OCI-LY1 (cell line): Measurements from ENCODE around the gene KIFAP3.
"Not testable (repeated sequence)": the region's sequence is repeated elsewhere in the genome, so short reads cannot be mapped to it uniquely, and the experiment has no call there.

Experiments
- H2AFZ ChIP-seq: fragments of 200-600 bp; sonication (generic), shearing (Covaris generic); 2 replicates; pipeline ENCODE4 v1.6.0; 2014; ENCODE audit warnings: antibody characterized with exemption, mild to moderate bottlenecking, low read length
- H3F3A ChIP-seq: fragments of 200-600 bp; sonication (generic), shearing (Covaris generic); 2 replicates; pipeline ENCODE4 v1.6.0; 2014; ENCODE audit warnings: mild to moderate bottlenecking, antibody characterized with exemption, low read length, moderate library complexity; ENCODE audit not compliant: insufficient read depth
- H3K27ac ChIP-seq: fragments of 200-600 bp; sonication (generic); 2 replicates; pipeline ENCODE4 v1.5.1; 2014; ENCODE audit warnings: low read length, mixed run types, mild to moderate bottlenecking, low read depth; ENCODE audit not compliant: poor library complexity, severe bottlenecking
- H3K27me3 ChIP-seq: fragments of 200-600 bp; sonication (generic); 2 replicates; pipeline ENCODE4 v1.6.0; 2014; ENCODE audit warnings: antibody characterized with exemption, mild to moderate bottlenecking, low read length, moderate library complexity; ENCODE audit not compliant: insufficient read depth
- H3K36me3 ChIP-seq: fragments of 200-600 bp; sonication (generic); 2 replicates; pipeline ENCODE4 v1.6.1; 2014; ENCODE audit warnings: mild to moderate bottlenecking, antibody characterized with exemption, low read length, moderate library complexity, mixed read lengths; ENCODE audit not compliant: insufficient read depth
- H3K4me1 ChIP-seq: fragments of 200-600 bp; sonication (generic); 2 replicates; pipeline ENCODE4 v1.5.1; 2014; ENCODE audit warnings: mild to moderate bottlenecking, low read length, moderate library complexity; ENCODE audit not compliant: insufficient read depth, severe bottlenecking
- H3K4me2 ChIP-seq: fragments of 200-600 bp; sonication (generic), shearing (Covaris generic); 2 replicates; pipeline ENCODE4 v1.6.1; 2014; ENCODE audit warnings: low read length
- H3K4me3 ChIP-seq: fragments of 200-600 bp; sonication (generic); 2 replicates; pipeline ENCODE4 v1.5.1; 2014; ENCODE audit warnings: low read length, low read depth, mild to moderate bottlenecking, mixed read lengths; ENCODE audit not compliant: poor library complexity, severe bottlenecking
- H3K79me2 ChIP-seq: fragments of 200-600 bp; shearing (Covaris generic); 2 replicates; pipeline ENCODE4 v1.6.1; 2016; ENCODE audit warnings: mixed run types, low read length, mixed read lengths; ENCODE audit not compliant: insufficient read depth
- H3K9ac ChIP-seq: fragments of 200-600 bp; sonication (generic), shearing (Covaris generic); 2 replicates; pipeline ENCODE4 v1.6.1; 2014; ENCODE audit warnings: mild to moderate bottlenecking, low read length, mixed read lengths
- H3K9me2 ChIP-seq: fragments of 200-600 bp; sonication (generic), shearing (Covaris generic); 2 replicates; pipeline ENCODE4 v1.6.1; 2014; ENCODE audit warnings: low read depth, mild to moderate bottlenecking, low read length, mixed read lengths
- H3K9me3 ChIP-seq: fragments of 200-600 bp; shearing (Covaris generic); 2 replicates; pipeline ENCODE4 v1.6.1; 2014; ENCODE audit warnings: low read length, mixed read lengths
- H4K20me1 ChIP-seq: fragments of 200-600 bp; sonication (generic), shearing (Covaris generic); 2 replicates; pipeline ENCODE4 v1.6.0; 2016; ENCODE audit warnings: mild to moderate bottlenecking, low read length; ENCODE audit not compliant: insufficient read depth
- EZH2 ChIP-seq: fragments of 200-600 bp; sonication (generic), shearing (Covaris generic); IDR thresholded peaks from 2 replicates; pipeline ENCODE4 v1.8.0; 2017; ENCODE audit warnings: borderline replicate concordance, mixed run types, mild to moderate bottlenecking, antibody characterized with exemption, low read length, moderate library complexity, mixed read lengths
- TF ChIP-seq, protein P1 (sequence below): fragments of 200-600 bp; sonication (generic), shearing (Covaris generic); IDR thresholded peaks from 2 replicates; pipeline ENCODE4 v1.5.1; 2017; ENCODE audit warnings: mild to moderate bottlenecking, antibody characterized with exemption, low read length, moderate library complexity, mixed read lengths

The KIFAP3 gene

GRCh38 chr1:170097449-170097948 lies 23.0 kb upstream of the KIFAP3 start:
- no peak overlapping the region for H3K9ac ChIP-seq
- no peaks in the 10 kb centered on the region for H3K4me1 ChIP-seq
- no peak overlapping the region for H3K27ac ChIP-seq
- no peaks in the 10 kb centered on the region for H3K36me3 ChIP-seq
- H3K79me2 ChIP-seq = no peaks in the 10 kb centered on the region
- no peaks in the 10 kb centered on the region for H3F3A ChIP-seq
- H3K4me2 ChIP-seq = no peak overlapping the region
- no peaks in the 10 kb centered on the region for H4K20me1 ChIP-seq
- no peaks in the 10 kb centered on the region for H3K27me3 ChIP-seq
- TF ChIP-seq EZH2 = no peak
- TF ChIP-seq, protein P1, sequence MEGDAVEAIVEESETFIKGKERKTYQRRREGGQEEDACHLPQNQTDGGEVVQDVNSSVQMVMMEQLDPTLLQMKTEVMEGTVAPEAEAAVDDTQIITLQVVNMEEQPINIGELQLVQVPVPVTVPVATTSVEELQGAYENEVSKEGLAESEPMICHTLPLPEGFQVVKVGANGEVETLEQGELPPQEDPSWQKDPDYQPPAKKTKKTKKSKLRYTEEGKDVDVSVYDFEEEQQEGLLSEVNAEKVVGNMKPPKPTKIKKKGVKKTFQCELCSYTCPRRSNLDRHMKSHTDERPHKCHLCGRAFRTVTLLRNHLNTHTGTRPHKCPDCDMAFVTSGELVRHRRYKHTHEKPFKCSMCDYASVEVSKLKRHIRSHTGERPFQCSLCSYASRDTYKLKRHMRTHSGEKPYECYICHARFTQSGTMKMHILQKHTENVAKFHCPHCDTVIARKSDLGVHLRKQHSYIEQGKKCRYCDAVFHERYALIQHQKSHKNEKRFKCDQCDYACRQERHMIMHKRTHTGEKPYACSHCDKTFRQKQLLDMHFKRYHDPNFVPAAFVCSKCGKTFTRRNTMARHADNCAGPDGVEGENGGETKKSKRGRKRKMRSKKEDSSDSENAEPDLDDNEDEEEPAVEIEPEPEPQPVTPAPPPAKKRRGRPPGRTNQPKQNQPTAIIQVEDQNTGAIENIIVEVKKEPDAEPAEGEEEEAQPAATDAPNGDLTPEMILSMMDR = no peak
- no peak overlapping the region for H3K4me3 ChIP-seq
- H2AFZ ChIP-seq = no peak overlapping the region
- no peaks in the 10 kb centered on the region for H3K9me2 ChIP-seq
- no peaks in the 10 kb centered on the region for H3K9me3 ChIP-seq

DNA sequence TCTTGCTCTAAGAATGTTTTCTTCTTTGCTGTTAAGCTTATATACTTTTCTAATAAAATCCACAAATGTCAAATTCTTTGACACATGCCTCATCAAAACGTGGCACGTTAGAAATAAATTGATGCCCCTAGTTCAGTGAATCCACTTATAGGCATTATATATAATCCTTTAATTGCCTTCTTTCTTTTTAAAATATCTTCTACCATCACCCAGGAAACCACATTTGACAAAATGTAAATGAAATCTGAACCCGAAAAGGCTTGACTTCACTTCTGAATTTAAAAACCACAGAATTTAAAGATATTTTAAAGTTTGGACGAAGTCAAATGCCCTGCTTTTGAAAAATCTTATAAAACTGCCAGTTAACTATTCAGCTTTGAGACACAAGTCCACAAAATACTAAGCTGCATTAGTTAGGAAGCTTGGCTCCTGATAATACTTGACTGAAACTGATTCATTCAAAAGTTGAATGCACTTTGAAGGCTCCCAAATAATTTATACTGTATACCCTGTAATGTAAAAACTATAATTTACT lies 22.4 kb upstream of the KIFAP3 start:
- no peak overlapping the region for H3K9ac ChIP-seq
- H3K27me3 ChIP-seq = no peaks in the 10 kb centered on the region
- no peaks in the 10 kb centered on the region for H3K36me3 ChIP-seq
- H3K27ac ChIP-seq = no peak overlapping the region
- no peak overlapping the region for H2AFZ ChIP-seq
- no peaks in the 10 kb centered on the region for H3K4me1 ChIP-seq
- H3K9me2 ChIP-seq = no peaks in the 10 kb centered on the region
- H4K20me1 ChIP-seq = no peaks in the 10 kb centered on the region
- H3F3A ChIP-seq = no peaks in the 10 kb centered on the region
- H3K79me2 ChIP-seq = no peaks in the 10 kb centered on the region
- H3K9me3 ChIP-seq = no peaks in the 10 kb centered on the region
- H3K4me2 ChIP-seq = no peak overlapping the region
- no peak overlapping the region for H3K4me3 ChIP-seq
- TF ChIP-seq EZH2 = no peak
- TF ChIP-seq, protein P1 = no peak

DNA sequence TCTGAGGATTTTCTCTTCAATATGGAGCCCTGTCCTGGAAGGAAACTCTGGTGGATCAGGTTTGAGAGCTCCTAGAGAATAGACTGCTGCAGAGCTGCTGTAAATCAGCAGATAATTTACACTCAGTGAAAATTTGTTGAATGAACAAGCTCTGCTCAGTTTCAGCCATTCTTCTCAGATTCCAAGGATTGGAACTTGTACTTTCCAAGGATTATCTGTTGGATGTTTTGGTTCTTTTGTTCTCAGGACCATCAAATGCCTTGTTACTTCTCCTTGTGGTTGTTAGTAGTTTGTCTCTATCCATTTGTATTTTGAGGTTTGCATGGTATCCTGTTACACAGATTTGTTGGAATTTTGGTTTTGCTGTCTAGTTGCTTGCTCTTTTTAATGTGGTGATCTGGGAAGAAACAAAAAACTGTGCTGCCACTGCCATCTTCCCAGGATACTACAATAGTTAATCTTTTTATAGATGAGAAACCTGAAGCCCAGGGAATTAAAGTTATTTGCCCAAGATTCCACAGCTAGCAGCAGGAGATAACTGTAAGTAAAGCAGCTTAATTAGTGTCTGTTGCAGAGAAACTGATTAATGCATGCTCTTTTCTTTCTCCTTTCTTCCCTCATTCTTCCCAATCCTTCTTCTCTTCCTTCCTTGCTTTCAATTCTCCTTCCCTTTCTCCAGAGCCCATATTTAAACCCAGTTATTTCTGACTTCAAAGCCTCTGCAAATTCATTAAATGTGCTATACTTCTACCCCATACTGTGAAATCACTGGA lies 21.7 kb upstream of the KIFAP3 start:
- Histone ChIP-seq H3F3A (no peaks in the 10 kb centered on the region), H3K9me3 (no peaks in the 10 kb centered on the region), H4K20me1 (no peaks in the 10 kb centered on the region), H2AFZ (no peak overlapping the region), H3K79me2 (no peaks in the 10 kb centered on the region), H3K27me3 (no peaks in the 10 kb centered on the region), H3K27ac (no peak overlapping the region), H3K9ac (no peak overlapping the region), H3K4me1 (no peaks in the 10 kb centered on the region), H3K4me2 (no peak overlapping the region), H3K9me2 (no peaks in the 10 kb centered on the region), H3K36me3 (no peaks in the 10 kb centered on the region), H3K4me3 (no peak overlapping the region)
- TF ChIP-seq, protein P1 = no peak
- TF ChIP-seq EZH2 = no peak

DNA sequence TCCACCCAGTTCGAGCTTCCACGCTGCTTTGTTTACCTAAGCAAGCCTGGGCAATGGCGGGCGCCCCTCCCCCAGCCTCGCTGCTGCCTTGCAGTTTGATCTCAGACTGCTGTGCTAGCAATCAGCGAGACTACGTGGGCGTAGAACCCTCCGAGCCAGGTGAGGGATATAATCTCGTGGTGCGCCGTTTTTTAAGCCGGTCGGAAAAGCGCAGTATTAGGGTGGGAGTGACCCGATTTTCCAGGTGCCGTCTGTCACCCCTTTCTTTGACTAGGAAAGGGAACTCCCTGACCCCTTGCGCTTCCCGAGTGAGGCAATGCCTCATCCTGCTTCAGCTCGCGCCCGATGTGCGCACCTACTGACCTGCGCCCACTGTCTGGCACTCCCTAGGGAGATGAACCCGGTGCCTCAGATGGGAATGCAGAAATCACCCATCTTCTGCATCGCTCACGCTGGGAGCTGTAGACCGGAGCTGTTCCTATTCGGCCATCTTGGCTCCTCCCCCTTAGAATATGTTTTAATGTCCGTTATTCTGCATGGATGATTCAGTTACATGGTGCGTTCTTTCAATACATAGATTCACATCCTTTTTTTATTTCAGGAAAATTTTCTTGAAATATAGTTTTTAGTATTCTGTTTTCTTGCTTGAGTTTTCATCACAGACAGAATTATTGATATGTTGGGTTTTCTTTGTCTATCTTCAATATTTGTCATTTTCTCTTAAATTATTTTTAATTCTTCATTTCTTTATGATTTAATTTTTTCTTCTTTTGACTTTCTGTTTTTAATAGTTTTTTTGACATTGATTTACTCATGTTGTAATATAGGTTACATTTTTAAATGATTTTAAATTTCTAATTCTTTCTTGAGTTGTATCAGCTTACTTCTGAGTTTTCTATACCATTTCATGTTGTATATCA lies 20.5 kb upstream of the KIFAP3 start:
- H3K9me2 ChIP-seq, H3K9ac ChIP-seq, H4K20me1 ChIP-seq, H3K9me3 ChIP-seq, H3K79me2 ChIP-seq, H3K27me3 ChIP-seq, H3K4me1 ChIP-seq, H3F3A ChIP-seq, H3K36me3 ChIP-seq, H3K27ac ChIP-seq, H2AFZ ChIP-seq, H3K4me2 ChIP-seq, H3K4me3 ChIP-seq: not testable (repeated sequence)
